ENCODE measurements around the gene OAF.

The OAF gene

DNA sequence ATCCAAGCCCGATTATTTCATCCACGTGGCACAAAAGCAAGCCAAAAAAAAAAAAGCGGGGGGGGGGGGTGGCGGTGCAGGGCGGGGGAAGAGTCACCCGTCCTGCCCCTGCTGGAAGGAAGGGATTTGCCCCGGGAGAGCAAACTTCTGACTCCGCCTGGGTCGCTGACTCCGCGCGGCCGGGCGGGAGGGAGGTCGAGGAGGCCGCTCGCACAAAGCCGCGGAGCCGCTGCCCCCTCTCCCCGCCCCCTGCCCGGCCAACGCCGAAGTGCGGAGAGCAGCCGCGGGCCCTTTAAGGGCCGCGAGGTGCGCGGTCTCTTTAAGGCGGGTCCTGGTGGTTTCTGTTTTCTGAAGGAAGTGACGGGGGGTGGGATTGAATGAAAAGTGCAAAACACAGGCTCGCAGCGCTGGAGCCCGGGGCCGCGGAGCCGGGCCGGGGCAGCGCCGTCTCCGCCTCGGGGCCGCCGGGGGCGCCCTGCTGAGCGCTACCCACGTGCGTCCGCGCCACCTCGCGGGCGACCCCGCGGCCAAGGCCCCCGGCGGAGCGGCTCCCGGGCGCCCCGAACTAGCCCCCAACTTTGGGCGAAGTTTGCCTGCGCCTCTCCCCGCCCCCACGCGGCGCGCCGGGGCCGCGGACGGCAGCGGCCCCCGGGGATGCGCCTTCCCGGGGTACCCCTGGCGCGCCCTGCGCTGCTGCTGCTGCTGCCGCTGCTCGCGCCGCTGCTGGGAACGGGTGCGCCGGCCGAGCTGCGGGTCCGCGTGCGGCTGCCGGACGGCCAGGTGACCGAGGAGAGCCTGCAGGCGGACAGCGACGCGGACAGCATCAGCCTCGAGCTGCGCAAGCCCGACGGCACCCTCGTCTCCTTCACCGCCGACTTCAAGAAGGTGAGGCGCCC, at the start of gene OAF:
OAF (plus strand) TSS at position 407 of the 896 bp plus-strand sequence; CDS start at position 655, 248 bp downstream.
- no peak for TF ChIP-seq FOXP2 (optimal IDR thresholded peaks at IDR 0.05; ENCODE audit: control extremely low read depth, extremely low read length, insufficient read depth)
- TF ChIP-seq POLR2AphosphoS5 (IDR thresholded peaks at IDR 0.05; ENCODE audit: borderline replicate concordance, low read depth, low read length) = no peak
- no peak for TF ChIP-seq EZH2 (IDR thresholded peaks at IDR 0.05)
- no peaks in the 10 kb centered on the region for H3K9me3 ChIP-seq (ENCODE audit: low read depth, low read length)
- H3K4me3 ChIP-seq = peak within 1 kb of the TSS; percentile 77
- H3K27ac ChIP-seq = peak within 1 kb of the TSS; percentile 64; the same call in 1 of the 2 replicates
- peak within 1 kb of the TSS; percentile 66 for H3K9ac ChIP-seq (ENCODE audit: insufficient read length)
- peaks cover 7% of the 10 kb centered on the region; the same call in 1 of the 2 replicates for H3K36me3 ChIP-seq (ENCODE audit: insufficient read depth, low read length)
- no peak for DNase-seq (ENCODE audit: low read depth, low spot score)

DNA sequence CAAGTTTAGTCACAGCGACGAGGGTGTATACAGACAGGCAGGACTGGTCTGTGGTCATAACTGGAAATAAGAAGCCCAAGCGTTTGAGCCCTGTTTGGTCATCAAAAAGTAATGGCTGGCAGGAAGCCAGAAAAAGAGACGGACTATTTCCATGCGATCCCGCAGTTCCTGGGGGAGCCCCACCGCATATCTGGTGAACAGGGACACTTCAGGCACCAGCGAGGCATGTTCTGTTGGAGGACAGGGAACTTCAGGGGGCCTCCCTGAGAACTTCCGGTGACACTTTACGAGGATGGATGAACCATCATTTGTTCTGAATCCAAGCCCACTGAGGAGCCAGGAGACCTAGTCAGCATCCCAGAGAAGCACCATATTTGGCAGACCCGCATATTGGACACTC, 43.2 kb upstream of the OAF start:
- no peaks in the 10 kb centered on the region for H3K36me3 ChIP-seq (ENCODE audit: insufficient read depth, low read length)
- no peak overlapping the region for H3K27ac ChIP-seq
- DNase-seq (ENCODE audit: low read depth, low spot score) = no peak
- TF ChIP-seq EZH2 (IDR thresholded peaks at IDR 0.05) (no peak), FOXP2 (optimal IDR thresholded peaks at IDR 0.05; ENCODE audit: control extremely low read depth, extremely low read length, insufficient read depth) (no peak), POLR2AphosphoS5 (IDR thresholded peaks at IDR 0.05; ENCODE audit: borderline replicate concordance, low read depth, low read length) (no peak)
- no peak overlapping the region for H3K4me3 ChIP-seq
- no peaks in the 10 kb centered on the region for H3K9me3 ChIP-seq (ENCODE audit: low read depth, low read length)
- no peak overlapping the region for H3K9ac ChIP-seq (ENCODE audit: insufficient read length)

DNA sequence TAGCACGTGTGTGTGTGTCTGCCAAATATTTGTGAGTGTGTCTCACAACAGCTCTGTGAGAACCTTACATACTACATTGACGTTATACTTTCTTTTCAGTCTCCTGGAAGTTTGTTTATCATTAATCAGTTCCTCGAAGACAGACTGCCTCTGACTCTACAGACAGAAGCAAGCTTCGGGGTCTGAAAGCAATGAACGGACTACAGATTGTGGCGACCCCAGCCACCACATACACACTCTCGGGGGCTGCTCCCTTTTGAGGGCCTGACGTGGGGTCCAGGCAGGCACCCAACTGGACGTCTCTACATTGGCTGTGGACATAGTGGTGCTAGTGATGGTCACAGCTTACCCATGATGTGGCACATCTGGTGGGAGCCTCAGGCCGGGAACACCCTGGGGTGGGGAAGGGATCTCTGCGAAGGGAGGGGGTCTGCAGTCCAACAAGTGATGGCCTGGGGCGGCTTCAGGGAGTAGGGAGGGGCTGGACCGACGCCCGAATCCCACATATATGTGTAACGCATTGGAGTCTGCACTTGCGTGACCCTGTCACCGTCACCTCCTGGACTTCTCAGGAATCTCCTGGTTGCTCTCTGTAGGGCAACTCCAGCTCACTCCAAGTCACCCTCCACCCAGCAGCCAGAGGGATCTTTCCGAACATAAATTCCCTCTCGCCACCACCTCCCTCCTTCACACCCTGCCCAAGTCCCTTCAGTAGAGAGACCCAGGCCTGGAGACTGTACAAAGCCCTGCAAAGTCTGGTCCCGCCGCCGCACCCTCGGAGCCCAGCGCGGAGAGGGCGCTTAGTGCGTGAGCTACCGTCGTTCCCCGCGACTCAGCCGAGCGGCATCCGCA, 42.5 kb upstream of the OAF start:
- H3K36me3 ChIP-seq (ENCODE audit: insufficient read depth, low read length) = no peaks in the 10 kb centered on the region
- peak overlapping the region; percentile 57 for H3K9ac ChIP-seq (ENCODE audit: insufficient read length)
- DNase-seq (ENCODE audit: low read depth, low spot score) = no peak
- no peaks in the 10 kb centered on the region for H3K9me3 ChIP-seq (ENCODE audit: low read depth, low read length)
- peak overlapping the region; percentile 89 for H3K4me3 ChIP-seq
- TF ChIP-seq EZH2 (IDR thresholded peaks at IDR 0.05) = no peak
- TF ChIP-seq FOXP2 (optimal IDR thresholded peaks at IDR 0.05; ENCODE audit: control extremely low read depth, extremely low read length, insufficient read depth) = no peak
- TF ChIP-seq POLR2AphosphoS5 (IDR thresholded peaks at IDR 0.05; ENCODE audit: borderline replicate concordance, low read depth, low read length) = no peak
- H3K27ac ChIP-seq = no peak overlapping the region

DNA sequence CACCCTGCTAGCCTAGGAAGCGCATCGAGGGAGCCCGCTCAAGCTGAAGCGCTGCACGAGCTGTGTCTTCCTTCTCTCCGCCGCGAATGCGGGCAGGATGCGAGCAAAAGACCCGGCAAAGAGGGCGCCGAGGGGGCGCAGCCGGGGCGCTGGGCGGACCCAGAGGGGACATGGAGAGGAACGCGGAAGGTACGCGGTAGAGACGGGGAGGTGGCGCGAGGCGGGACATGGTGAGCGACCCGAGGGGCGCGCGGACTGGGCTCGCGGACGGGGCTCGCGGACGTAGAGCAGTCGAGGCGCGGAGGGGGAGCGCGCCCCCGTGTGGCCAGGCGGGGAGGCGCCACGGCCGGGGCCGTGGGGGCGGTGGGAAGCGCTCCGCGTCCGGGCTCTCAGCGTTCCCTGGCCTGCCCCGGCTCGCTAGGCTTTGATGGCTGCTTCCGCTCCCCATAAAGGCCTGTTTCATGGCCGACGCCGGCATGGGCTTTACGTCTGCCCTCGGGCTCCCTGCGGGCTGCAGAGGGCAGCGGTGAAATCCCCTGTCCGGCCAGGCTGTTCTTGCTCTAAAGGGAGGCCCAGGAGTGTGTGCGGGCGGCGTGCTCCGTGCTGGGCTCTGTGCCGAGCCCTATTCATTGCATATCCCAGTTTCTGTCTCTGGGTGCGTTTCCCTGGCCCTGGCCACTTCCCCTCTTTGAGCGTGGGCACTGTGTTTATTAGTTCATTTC, 41.7 kb upstream of the OAF start:
- TF ChIP-seq POLR2AphosphoS5 (IDR thresholded peaks at IDR 0.05; ENCODE audit: borderline replicate concordance, low read depth, low read length) (no peak), EZH2 (IDR thresholded peaks at IDR 0.05) (no peak), FOXP2 (optimal IDR thresholded peaks at IDR 0.05; ENCODE audit: control extremely low read depth, extremely low read length, insufficient read depth) (no peak)
- Histone ChIP-seq H3K36me3 (ENCODE audit: insufficient read depth, low read length) (no peaks in the 10 kb centered on the region), H3K4me3 (peak overlapping the region; percentile 89), H3K9me3 (ENCODE audit: low read depth, low read length) (no peaks in the 10 kb centered on the region), H3K27ac (no peak overlapping the region), H3K9ac (ENCODE audit: insufficient read length) (peak overlapping the region; percentile 57)
- DNase-seq (ENCODE audit: low read depth, low spot score) = no peak

DNA sequence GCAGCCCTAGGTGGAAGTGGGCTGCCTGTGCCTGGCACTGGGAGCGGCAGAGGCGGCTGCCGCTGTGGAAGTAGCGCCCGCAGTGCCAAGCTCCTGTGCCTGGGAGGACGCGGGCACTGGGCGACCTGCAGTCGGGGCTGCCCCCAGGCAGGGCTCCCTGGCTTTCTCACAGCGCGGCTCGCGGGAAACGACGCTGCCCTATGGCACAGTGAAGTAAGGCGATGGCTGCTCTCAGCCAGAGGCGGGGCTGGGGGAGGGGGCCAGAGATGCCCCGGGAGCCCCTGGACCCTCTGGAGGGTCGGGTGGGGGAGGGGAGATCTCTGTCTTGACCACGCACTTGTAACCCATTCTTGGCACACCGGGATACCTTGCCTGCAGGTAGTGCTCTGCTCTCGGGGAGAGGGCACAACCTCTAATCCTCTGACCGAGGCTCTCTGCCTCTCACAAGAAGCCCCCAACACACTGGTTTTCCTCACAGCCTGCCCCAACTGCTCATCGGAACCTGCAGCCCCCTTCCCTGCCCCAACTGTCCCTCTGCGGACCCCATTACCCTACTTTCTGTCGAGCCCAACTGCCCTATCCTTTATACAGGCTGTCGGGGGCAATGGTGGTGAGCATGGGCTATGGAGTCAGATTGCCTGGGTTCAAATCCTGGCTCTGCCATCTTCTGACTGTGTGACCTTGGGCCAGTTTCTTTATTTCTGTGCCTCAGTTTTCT, 40.7 kb upstream of the OAF start:
- TF ChIP-seq EZH2 (IDR thresholded peaks at IDR 0.05) = no peak
- no peak for TF ChIP-seq FOXP2 (optimal IDR thresholded peaks at IDR 0.05; ENCODE audit: control extremely low read depth, extremely low read length, insufficient read depth)
- no peak for TF ChIP-seq POLR2AphosphoS5 (IDR thresholded peaks at IDR 0.05; ENCODE audit: borderline replicate concordance, low read depth, low read length)
- Histone ChIP-seq H3K36me3 (ENCODE audit: insufficient read depth, low read length) (no peaks in the 10 kb centered on the region), H3K9ac (ENCODE audit: insufficient read length) (no peak overlapping the region), H3K9me3 (ENCODE audit: low read depth, low read length) (no peaks in the 10 kb centered on the region), H3K4me3 (no peak overlapping the region; the same call in 1 of the 2 replicates), H3K27ac (no peak overlapping the region)
- DNase-seq (ENCODE audit: low read depth, low spot score) = no peak

DNA sequence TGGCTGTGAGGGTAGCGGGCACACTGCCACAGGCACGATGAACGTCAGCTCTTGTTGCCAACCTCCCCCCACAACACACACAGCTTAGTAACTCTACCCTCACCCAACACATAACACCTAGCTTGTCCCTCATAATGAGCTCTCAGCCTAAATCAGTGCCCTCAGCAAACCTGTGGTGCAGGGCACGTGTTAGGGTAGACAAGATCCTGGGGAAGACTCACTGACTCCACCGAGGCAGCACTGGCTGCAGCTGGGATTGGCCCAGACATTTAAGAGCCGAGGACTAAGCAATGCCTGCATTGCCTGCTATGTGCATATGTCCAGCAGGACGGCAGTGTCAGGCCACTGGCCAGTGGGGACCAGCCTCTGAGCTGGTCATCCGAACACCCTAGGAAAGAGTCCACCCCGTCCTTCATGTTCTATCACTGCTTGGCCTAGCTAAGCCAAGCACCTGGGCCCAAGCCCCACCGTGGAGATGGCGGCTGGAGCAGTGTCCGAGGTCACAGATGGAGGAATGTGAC, 40.0 kb upstream of the OAF start:
- H3K4me3 ChIP-seq = no peak overlapping the region
- no peaks in the 10 kb centered on the region for H3K36me3 ChIP-seq (ENCODE audit: insufficient read depth, low read length)
- DNase-seq (ENCODE audit: low read depth, low spot score) = no peak
- H3K9ac ChIP-seq (ENCODE audit: insufficient read length) = no peak overlapping the region
- H3K9me3 ChIP-seq (ENCODE audit: low read depth, low read length) = no peaks in the 10 kb centered on the region
- H3K27ac ChIP-seq = no peak overlapping the region
- no peak for TF ChIP-seq FOXP2 (optimal IDR thresholded peaks at IDR 0.05; ENCODE audit: control extremely low read depth, extremely low read length, insufficient read depth)
- TF ChIP-seq EZH2 (IDR thresholded peaks at IDR 0.05) = no peak
- TF ChIP-seq POLR2AphosphoS5 (IDR thresholded peaks at IDR 0.05; ENCODE audit: borderline replicate concordance, low read depth, low read length) = no peak
